Measurements from ENCODE around the gene PLEKHG7. TPM values are rescaled to one million over a fixed set of nuclear protein-coding genes. Genes with fewer than 3 reads are reported as not detected.

The PLEKHG7 gene
- polyA plus RNA-seq, 3 donors from 2014 or later: not detected

DNA sequence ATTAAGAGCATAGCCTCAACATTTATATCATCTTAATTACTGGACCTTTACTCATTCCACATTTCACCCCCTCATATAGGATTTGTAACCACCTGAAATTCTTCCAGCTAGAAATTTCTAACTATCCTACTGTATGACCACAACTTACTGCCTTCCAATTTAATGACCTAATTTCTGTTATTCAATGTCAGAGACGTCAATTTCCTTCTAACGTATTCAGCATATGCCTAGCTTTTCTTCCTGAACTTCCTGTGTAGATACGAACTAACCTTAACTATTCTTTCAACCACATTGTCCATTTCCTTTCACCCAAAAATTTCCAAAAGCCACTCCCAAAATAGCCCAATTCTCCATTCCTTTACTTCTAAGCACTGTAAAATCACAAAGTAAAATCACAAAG lies 118.4 kb downstream of the PLEKHG7 start:
- no peaks in the 10 kb centered on the region for H3K27me3 Mint-ChIP-seq (ENCODE audit: low read depth in 3 of 3)
- no peak overlapping the region for H3K4me3 Mint-ChIP-seq
- no peak for DNase-seq
- H3K9me3 Mint-ChIP-seq: no peaks in the 10 kb centered on the region
- H3K27ac Mint-ChIP-seq: no peak overlapping the region
- H3K4me1 Mint-ChIP-seq: no peaks in the 10 kb centered on the region
- H3K36me3 Mint-ChIP-seq: peaks cover 0 to 9% (median 5%) of the 10 kb centered on the region in 3 donors

Other genes with a start within 250 kb of the PLEKHG7 start
- gene EEA1, start 226.3 kb downstream of the PLEKHG7 start, polyA plus RNA-seq: 10 to 100 TPM in 1 of 3 donors, 1 to 10 TPM in 2; 1.8 to 12.5 (median 3.5) TPM